GM23338 (cell line): ENCODE data around the gene TAT. TPM values are rescaled to one million over a fixed set of nuclear protein-coding genes. Genes with fewer than 3 reads are reported as not detected.

Source experiments
- ATAC-seq: fragments of 200-7000 bp; cut with Tn5 transposase; 3 replicates; pipeline ENCODE4 v1.9.1; 2020
- DNase-seq: peaks from one replicate; pipeline ENCODE4 v3.0.0-alpha.2; 2015; ENCODE audit warnings: low spot score
- H2AFZ ChIP-seq: fragments of 200-600 bp; sonication (generic); 2 replicates; pipeline ENCODE4 v1.8.0; 2016; ENCODE audit warnings: antibody characterized with exemption, mild to moderate bottlenecking, moderate library complexity
- H3F3A ChIP-seq: fragments of 200-600 bp; sonication (generic); replicated peaks from 2 replicates; pipeline ENCODE4 v1.8.0; 2017; ENCODE audit warnings: antibody characterized with exemption, mixed run types, low read depth
- H3K27ac ChIP-seq: fragments of 200-600 bp; sonication (generic); 2 replicates; pipeline ENCODE4 v1.6.1; 2016; ENCODE audit warnings: low read depth
- H3K27me3 ChIP-seq: fragments of 200-600 bp; sonication (generic); 2 replicates; pipeline ENCODE4 v1.8.0; 2016; ENCODE audit warnings: mild to moderate bottlenecking, mixed run types, moderate library complexity; ENCODE audit not compliant: insufficient read depth
- H3K36me3 ChIP-seq: fragments of 200-600 bp; sonication (generic); 2 replicates; pipeline ENCODE4 v1.8.0; 2016; ENCODE audit warnings: mild to moderate bottlenecking; ENCODE audit not compliant: insufficient read depth
- H3K4me1 ChIP-seq: fragments of 200-600 bp; sonication (generic); 2 replicates; pipeline ENCODE4 v1.8.0; 2016; ENCODE audit warnings: mild to moderate bottlenecking, moderate library complexity; ENCODE audit not compliant: insufficient read depth
- H3K4me2 ChIP-seq: fragments of 200-600 bp; sonication (generic); 2 replicates; pipeline ENCODE4 v1.7.1; 2017; ENCODE audit warnings: mixed run types
- H3K4me3 ChIP-seq: fragments of 200-600 bp; sonication (generic); 2 replicates; pipeline ENCODE4 v1.6.1; 2016; ENCODE audit warnings: mixed run types
- H3K79me2 ChIP-seq: fragments of 200-600 bp; sonication (generic); replicated peaks from 2 replicates; pipeline ENCODE4 v1.8.0; 2017; ENCODE audit warnings: mild to moderate bottlenecking; ENCODE audit not compliant: insufficient read depth
- H3K9me2 ChIP-seq: fragments of 200-600 bp; sonication (generic); 2 replicates; pipeline ENCODE4 v1.8.0; 2017; ENCODE audit not compliant: insufficient read depth
- H4K20me1 ChIP-seq: fragments of 200-600 bp; sonication (generic); replicated peaks from 2 replicates; pipeline ENCODE4 v1.8.0; 2017; ENCODE audit warnings: mild to moderate bottlenecking; ENCODE audit not compliant: insufficient read depth
- H3K27ac Mint-ChIP-seq: 2 replicates; pipeline ENCODE4 v1.8.0; 2020; ENCODE audit warnings: inconsistent platforms, mild to moderate bottlenecking, moderate library complexity, mixed read lengths
- H3K27me3 Mint-ChIP-seq: 3 replicates; pipeline ENCODE4 v1.8.0; 2022; ENCODE audit warnings: low read depth, mild to moderate bottlenecking, moderate library complexity, mixed read lengths, inconsistent platforms; ENCODE audit not compliant: insufficient read depth, poor library complexity
- H3K36me3 Mint-ChIP-seq: 3 replicates; pipeline ENCODE4 v1.8.0; 2021; ENCODE audit warnings: low read depth, mild to moderate bottlenecking, inconsistent platforms, moderate library complexity, mixed read lengths
- H3K4me1 Mint-ChIP-seq: 3 replicates; pipeline ENCODE4 v1.8.0; 2020; ENCODE audit warnings: mild to moderate bottlenecking, inconsistent platforms, mixed read lengths
- H3K4me3 Mint-ChIP-seq: 3 replicates; pipeline ENCODE4 v1.8.0; 2021; ENCODE audit warnings: moderate library complexity, mild to moderate bottlenecking, inconsistent platforms, mixed read lengths
- H3K9me3 Mint-ChIP-seq: 3 replicates; pipeline ENCODE4 v1.8.0; 2020; ENCODE audit warnings: moderate library complexity, mild to moderate bottlenecking, inconsistent platforms, mixed read lengths
- CREB1 ChIP-seq: fragments of 250-450 bp; sonication (Bioruptor Pico); IDR thresholded peaks from 2 replicates; pipeline ENCODE4 v1.5.0; 2020; ENCODE audit warnings: low read depth, mild to moderate bottlenecking, moderate library complexity
- EZH2 ChIP-seq: fragments of 200-600 bp; sonication (generic); IDR thresholded peaks from one replicate; pipeline ENCODE4 v1.8.0; 2017; ENCODE audit warnings: antibody characterized with exemption, mild to moderate bottlenecking, low read depth; ENCODE audit not compliant: unreplicated experiment
- EZH2phosphoT487 ChIP-seq: fragments of 200-600 bp; sonication (generic); IDR thresholded peaks from one replicate; pipeline ENCODE4 v1.8.1; 2018; ENCODE audit warnings: antibody characterized with exemption; ENCODE audit not compliant: unreplicated experiment
- JUNB ChIP-seq: IDR thresholded peaks from one replicate; pipeline ENCODE4 v1.6.1; 2016; ENCODE audit warnings: antibody characterized with exemption; ENCODE audit not compliant: unreplicated experiment
- NANOG ChIP-seq: IDR thresholded peaks from 2 replicates; pipeline ENCODE4 v1.6.1; 2016; ENCODE audit warnings: antibody characterized with exemption, borderline replicate concordance
- POLR2AphosphoS5 ChIP-seq: IDR thresholded peaks from 2 replicates; pipeline ENCODE4 v1.6.1; 2016; ENCODE audit warnings: antibody characterized with exemption, low read depth
- STAT1 ChIP-seq: IDR thresholded peaks from one replicate; pipeline ENCODE4 v1.6.1; 2016; ENCODE audit warnings: antibody characterized with exemption; ENCODE audit not compliant: unreplicated experiment
- ZNF114 ChIP-seq: fragments of 250-450 bp; sonication (Bioruptor Pico); IDR thresholded peaks from 2 replicates; pipeline ENCODE4 v1.5.0; 2020; ENCODE audit warnings: mild to moderate bottlenecking, moderate library complexity
- polyA plus RNA-seq: library from polyadenylated mRNA; unstranded; fragments of >200 nt; fragmentation: Nextera tagmentation; extraction: Ambion mirVana; gene quantifications from 2 replicates; pipeline ENCODE4 v1.2.1, GENCODE V29; 2016
- small RNA-seq: library from RNA; depleted of rRNA; stranded (forward); fragments of <200 nt; gene quantifications from one replicate; pipeline ENCODE3, GENCODE V24; 2014; ENCODE audit warnings: low replicate concordance
- total RNA-seq: library from RNA; depleted of rRNA; stranded (reverse); fragments of >200 nt; shearing (Covaris generic); gene quantifications from 2 replicates; pipeline ENCODE4 v1.2.3, GENCODE V29; 2014; rRNA removed
- TF ChIP-seq, protein P1 (sequence below): IDR thresholded peaks from one replicate; pipeline ENCODE4 v1.6.1; 2018; ENCODE audit warnings: antibody characterized with exemption; ENCODE audit not compliant: unreplicated experiment
- TF ChIP-seq, protein P2 (sequence below), 2 experiments: fragments of 200-600 bp in 1 of 2; sonication (generic) in 1 of 2; conservative IDR thresholded peaks; 2 replicates each; pipeline versions ENCODE4 v1.5.1 to v1.6.1; 2016 to 2017; ENCODE audit warnings: antibody characterized with exemption in 2 of 2, low read depth in 2 of 2, mild to moderate bottlenecking in 2 of 2, moderate library complexity in 1 of 2
- TF ChIP-seq, protein P3 (sequence below): IDR thresholded peaks from 2 replicates; pipeline ENCODE4 v1.6.1; 2016; ENCODE audit warnings: antibody characterized with exemption

TAT gene
- total and polyA plus RNA-seq, 2 experiments from 2014 or later, result 0.05 TPM; not detected in 1

DNA sequence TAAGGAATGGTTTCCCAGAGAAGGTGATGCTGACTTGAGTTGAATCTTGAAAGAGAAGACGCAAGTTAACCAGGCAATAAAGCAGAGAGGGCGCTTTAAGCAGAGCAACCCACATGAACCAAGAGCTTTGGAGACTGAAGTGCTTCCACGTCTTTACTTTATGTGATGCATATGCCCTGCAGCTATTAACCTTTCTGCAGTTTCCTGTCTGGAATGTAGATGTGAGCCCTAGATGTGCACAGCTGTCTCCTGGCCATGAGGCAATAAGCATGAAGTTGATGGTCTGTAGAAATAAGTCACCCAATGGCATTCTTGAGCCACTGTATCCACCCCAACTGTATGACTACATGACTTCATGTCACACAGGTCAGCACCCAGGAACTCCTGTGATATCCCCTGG lies 56.3 kb downstream of the TAT start:
- H3K36me3 Mint-ChIP-seq, result no peaks in the 10 kb centered on the region

More for the DNA sequence above, 56.3 kb downstream of the TAT start:
- no peaks in the 10 kb centered on the region for H4K20me1 ChIP-seq
- peaks cover 15% of the 10 kb centered on the region for H3K4me1 ChIP-seq
- no peaks in the 10 kb centered on the region for H3K9me2 ChIP-seq
- Mint-ChIP-seq H3K4me3 (no peak overlapping the region), H3K4me1 (peaks cover 18% of the 10 kb centered on the region), H3K9me3 (no peaks in the 10 kb centered on the region), H3K27ac (no peak overlapping the region), H3K27me3 (peaks cover 5% of the 10 kb centered on the region)
- no peaks in the 10 kb centered on the region for H3K27me3 ChIP-seq
- no peaks in the 10 kb centered on the region for H3K36me3 ChIP-seq
- no peak overlapping the region for H2AFZ ChIP-seq
- no peak for TF ChIP-seq POLR2AphosphoS5
- TF ChIP-seq, protein P1, sequence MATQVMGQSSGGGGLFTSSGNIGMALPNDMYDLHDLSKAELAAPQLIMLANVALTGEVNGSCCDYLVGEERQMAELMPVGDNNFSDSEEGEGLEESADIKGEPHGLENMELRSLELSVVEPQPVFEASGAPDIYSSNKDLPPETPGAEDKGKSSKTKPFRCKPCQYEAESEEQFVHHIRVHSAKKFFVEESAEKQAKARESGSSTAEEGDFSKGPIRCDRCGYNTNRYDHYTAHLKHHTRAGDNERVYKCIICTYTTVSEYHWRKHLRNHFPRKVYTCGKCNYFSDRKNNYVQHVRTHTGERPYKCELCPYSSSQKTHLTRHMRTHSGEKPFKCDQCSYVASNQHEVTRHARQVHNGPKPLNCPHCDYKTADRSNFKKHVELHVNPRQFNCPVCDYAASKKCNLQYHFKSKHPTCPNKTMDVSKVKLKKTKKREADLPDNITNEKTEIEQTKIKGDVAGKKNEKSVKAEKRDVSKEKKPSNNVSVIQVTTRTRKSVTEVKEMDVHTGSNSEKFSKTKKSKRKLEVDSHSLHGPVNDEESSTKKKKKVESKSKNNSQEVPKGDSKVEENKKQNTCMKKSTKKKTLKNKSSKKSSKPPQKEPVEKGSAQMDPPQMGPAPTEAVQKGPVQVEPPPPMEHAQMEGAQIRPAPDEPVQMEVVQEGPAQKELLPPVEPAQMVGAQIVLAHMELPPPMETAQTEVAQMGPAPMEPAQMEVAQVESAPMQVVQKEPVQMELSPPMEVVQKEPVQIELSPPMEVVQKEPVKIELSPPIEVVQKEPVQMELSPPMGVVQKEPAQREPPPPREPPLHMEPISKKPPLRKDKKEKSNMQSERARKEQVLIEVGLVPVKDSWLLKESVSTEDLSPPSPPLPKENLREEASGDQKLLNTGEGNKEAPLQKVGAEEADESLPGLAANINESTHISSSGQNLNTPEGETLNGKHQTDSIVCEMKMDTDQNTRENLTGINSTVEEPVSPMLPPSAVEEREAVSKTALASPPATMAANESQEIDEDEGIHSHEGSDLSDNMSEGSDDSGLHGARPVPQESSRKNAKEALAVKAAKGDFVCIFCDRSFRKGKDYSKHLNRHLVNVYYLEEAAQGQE, result no peak
- no peak for TF ChIP-seq ZNF114 (CRISPR knock-in tag)
- no peak for TF ChIP-seq EZH2
- no peak for TF ChIP-seq JUNB
- TF ChIP-seq NANOG, result no peak
- no peak for TF ChIP-seq STAT1
- no peak for TF ChIP-seq CREB1 (CRISPR knock-in tag)
- no peak for TF ChIP-seq EZH2phosphoT487
- TF ChIP-seq, protein P2, sequence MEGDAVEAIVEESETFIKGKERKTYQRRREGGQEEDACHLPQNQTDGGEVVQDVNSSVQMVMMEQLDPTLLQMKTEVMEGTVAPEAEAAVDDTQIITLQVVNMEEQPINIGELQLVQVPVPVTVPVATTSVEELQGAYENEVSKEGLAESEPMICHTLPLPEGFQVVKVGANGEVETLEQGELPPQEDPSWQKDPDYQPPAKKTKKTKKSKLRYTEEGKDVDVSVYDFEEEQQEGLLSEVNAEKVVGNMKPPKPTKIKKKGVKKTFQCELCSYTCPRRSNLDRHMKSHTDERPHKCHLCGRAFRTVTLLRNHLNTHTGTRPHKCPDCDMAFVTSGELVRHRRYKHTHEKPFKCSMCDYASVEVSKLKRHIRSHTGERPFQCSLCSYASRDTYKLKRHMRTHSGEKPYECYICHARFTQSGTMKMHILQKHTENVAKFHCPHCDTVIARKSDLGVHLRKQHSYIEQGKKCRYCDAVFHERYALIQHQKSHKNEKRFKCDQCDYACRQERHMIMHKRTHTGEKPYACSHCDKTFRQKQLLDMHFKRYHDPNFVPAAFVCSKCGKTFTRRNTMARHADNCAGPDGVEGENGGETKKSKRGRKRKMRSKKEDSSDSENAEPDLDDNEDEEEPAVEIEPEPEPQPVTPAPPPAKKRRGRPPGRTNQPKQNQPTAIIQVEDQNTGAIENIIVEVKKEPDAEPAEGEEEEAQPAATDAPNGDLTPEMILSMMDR (conservative IDR thresholded peaks at IDR 0.05; ENCODE audit: low read depth in 2 of 2), result no peak
- TF ChIP-seq, protein P3, sequence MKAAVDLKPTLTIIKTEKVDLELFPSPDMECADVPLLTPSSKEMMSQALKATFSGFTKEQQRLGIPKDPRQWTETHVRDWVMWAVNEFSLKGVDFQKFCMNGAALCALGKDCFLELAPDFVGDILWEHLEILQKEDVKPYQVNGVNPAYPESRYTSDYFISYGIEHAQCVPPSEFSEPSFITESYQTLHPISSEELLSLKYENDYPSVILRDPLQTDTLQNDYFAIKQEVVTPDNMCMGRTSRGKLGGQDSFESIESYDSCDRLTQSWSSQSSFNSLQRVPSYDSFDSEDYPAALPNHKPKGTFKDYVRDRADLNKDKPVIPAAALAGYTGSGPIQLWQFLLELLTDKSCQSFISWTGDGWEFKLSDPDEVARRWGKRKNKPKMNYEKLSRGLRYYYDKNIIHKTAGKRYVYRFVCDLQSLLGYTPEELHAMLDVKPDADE, result no peak
- DNase-seq (no peak), ATAC-seq (no peak)
- no peak overlapping the region for H3K4me2 ChIP-seq
- no peak overlapping the region for H3K27ac ChIP-seq
- H3F3A ChIP-seq, result no peaks in the 10 kb centered on the region
- no peak overlapping the region for H3K4me3 ChIP-seq
- no peaks in the 10 kb centered on the region for H3K79me2 ChIP-seq

Small RNAs within 50 kb of the gene (small RNA-seq; reads per million reads assigned to genes)
- gene RNU6-1061P, result not detected

Other genes with a start within 250 kb of the TAT start
- 2.4 and 3.9 TPM in 2 replicates for gene CALB2, start 218.4 kb downstream of the TAT start, total RNA-seq
- 3.7 and 4.2 TPM in 2 replicates for gene CALB2, start 218.4 kb downstream of the TAT start, polyA plus RNA-seq
- gene TLE7, start 135.0 kb downstream of the TAT start, total RNA-seq, result 2.5 and 4.2 TPM in 2 replicates
- 0.44 and 0.57 TPM in 2 replicates for gene TLE7, start 135.0 kb downstream of the TAT start, polyA plus RNA-seq
- 8.8 TPM in 2 replicates for gene ZNF23, start 114.8 kb downstream of the TAT start, total RNA-seq
- 7.9 and 8.4 TPM in 2 replicates for gene ZNF23, start 114.8 kb downstream of the TAT start, polyA plus RNA-seq
- gene ZNF19, start 87.8 kb downstream of the TAT start, total RNA-seq, result 3.5 and 4.8 TPM in 2 replicates
- gene ZNF19, start 87.8 kb downstream of the TAT start, polyA plus RNA-seq, result 1.0 and 1.4 TPM in 2 replicates
- 16.7 and 17.8 TPM in 2 replicates for gene CHST4, start 50.7 kb downstream of the TAT start, total RNA-seq
- gene CHST4, start 50.7 kb downstream of the TAT start, polyA plus RNA-seq, result 4.3 and 5.5 TPM in 2 replicates
- gene MARVELD3, start 49.1 kb upstream of the TAT start, total RNA-seq, result 25.1 and 32.7 TPM in 2 replicates
- 21.0 and 23.4 TPM in 2 replicates for gene MARVELD3, start 49.1 kb upstream of the TAT start, polyA plus RNA-seq
- gene PHLPP2, start 147.6 kb upstream of the TAT start, total RNA-seq, result 14.1 and 20.5 TPM in 2 replicates
- gene PHLPP2, start 147.6 kb upstream of the TAT start, polyA plus RNA-seq, result 3.8 and 4.2 TPM in 2 replicates
- gene AP1G1, start 231.7 kb upstream of the TAT start, total RNA-seq, result 65.9 and 73.3 TPM in 2 replicates
- gene AP1G1, start 231.7 kb upstream of the TAT start, polyA plus RNA-seq, result 13.1 and 16.3 TPM in 2 replicates